Measurements from ENCODE around the gene NKAIN4. TPM values are rescaled to one million over a fixed set of nuclear protein-coding genes. Genes with fewer than 3 reads are reported as not detected.

Gene NKAIN4
- total RNA-seq, 2 experiments from 2014 or later = not detected

DNA sequence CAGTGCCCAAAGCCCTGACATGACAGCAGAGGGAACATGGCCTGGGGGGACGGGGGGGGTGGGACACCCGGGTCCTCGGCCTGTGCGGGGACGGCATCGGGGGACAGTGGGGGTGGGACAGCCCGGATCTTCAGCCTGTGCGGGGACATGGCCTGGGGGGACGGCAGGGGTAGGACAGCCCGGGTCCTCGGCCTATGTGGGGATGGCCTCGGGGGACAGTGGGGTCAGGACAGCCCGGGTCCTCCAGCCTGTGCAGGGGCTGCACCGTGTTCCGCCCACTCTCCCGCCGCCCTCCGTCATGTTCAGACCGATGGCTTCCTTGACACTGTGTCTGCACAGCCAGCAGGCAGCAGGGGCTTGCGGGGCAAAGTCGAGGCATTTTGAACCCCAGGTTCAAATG, 11.5 kb downstream of the NKAIN4 start:
- ChIA-PET POLR2A (no interaction called here), CTCF (no interaction called here)
- Mint-ChIP-seq H3K4me3 (no peak overlapping the region), H3K27me3 (peaks cover 4% of the 10 kb centered on the region), H3K27ac (no peak overlapping the region), H3K9me3 (no peaks in the 10 kb centered on the region), H3K4me1 (no peaks in the 10 kb centered on the region), H3K36me3 (ENCODE audit: low read depth) (no peaks in the 10 kb centered on the region)
- DNase-seq = no peak

DNA sequence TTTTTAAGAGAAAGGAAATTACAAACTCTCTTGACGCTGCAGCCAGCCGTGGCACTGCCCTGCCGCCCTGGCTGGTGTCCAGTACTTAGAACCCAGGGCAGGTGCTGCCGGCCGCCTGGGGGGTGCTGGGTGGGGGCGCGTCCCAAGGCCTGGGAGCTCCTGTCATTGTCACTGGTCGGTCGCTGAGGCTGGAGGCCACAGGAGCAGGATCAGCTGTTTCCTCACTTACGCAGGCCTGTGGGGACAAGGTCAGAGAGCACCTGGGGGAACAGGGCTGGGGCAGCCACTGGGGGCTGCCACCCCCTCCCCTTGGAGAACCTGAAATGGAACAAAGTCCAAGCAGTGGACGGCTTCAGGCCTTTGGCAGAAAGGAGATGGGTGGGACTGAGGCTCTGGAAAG, 13.0 kb downstream of the NKAIN4 start:
- Mint-ChIP-seq H3K4me1 (no peaks in the 10 kb centered on the region), H3K27ac (no peak overlapping the region), H3K36me3 (ENCODE audit: low read depth) (no peaks in the 10 kb centered on the region), H3K4me3 (no peak overlapping the region), H3K9me3 (no peaks in the 10 kb centered on the region), H3K27me3 (no peaks in the 10 kb centered on the region)
- ChIA-PET POLR2A (no interaction called here), CTCF (no interaction called here)
- no peak for DNase-seq

DNA sequence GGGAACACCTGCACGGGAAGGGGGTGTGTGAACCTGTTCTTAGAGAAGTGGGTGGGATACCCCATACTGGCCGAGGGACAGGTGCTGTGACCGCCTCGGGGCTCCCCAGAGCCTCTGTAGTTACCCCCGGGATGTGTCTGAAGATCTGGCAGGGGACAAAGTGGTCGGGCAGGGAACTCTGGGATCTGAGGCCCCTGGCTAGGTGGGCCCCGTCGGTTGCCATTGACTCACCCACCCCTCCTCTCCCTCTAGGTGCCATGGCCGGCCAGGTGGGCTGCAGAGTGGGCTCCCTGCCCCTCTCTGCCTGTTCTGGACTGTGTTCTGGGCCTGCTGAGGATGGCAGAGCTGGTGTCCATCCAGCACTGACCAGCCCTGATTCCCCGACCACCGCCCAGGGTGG, 14.3 kb downstream of the NKAIN4 start:
- no peak for DNase-seq
- Mint-ChIP-seq H3K36me3 (ENCODE audit: low read depth) (no peaks in the 10 kb centered on the region), H3K27ac (no peak overlapping the region), H3K4me1 (no peaks in the 10 kb centered on the region), H3K4me3 (no peak overlapping the region), H3K27me3 (peaks cover 1% of the 10 kb centered on the region), H3K9me3 (no peaks in the 10 kb centered on the region)
- POLR2A ChIA-PET = no interaction called here
- CTCF ChIA-PET = no interaction called here

DNA sequence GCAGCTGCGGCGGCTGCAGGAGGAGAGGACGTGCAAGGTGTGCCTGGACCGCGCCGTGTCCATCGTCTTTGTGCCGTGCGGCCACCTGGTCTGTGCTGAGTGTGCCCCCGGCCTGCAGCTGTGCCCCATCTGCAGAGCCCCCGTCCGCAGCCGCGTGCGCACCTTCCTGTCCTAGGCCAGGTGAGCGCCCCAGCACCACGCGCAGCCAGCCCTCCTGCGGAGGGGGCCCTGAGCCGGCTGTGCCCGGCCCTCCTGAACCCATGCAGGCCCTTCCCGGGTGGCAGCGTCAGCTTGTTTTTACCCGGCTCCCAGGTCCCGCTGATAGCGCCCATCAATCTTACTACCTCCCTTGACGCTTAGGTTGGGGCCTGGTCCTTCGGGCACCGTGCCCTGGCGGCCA, 14.8 kb downstream of the NKAIN4 start:
- Mint-ChIP-seq H3K4me3 (no peak overlapping the region), H3K4me1 (peaks cover 1% of the 10 kb centered on the region), H3K9me3 (no peaks in the 10 kb centered on the region), H3K27me3 (peaks cover 1% of the 10 kb centered on the region), H3K27ac (no peak overlapping the region), H3K36me3 (ENCODE audit: low read depth) (no peaks in the 10 kb centered on the region)
- DNase-seq = no peak
- ChIA-PET CTCF (no interaction called here), POLR2A (no interaction called here)

DNA sequence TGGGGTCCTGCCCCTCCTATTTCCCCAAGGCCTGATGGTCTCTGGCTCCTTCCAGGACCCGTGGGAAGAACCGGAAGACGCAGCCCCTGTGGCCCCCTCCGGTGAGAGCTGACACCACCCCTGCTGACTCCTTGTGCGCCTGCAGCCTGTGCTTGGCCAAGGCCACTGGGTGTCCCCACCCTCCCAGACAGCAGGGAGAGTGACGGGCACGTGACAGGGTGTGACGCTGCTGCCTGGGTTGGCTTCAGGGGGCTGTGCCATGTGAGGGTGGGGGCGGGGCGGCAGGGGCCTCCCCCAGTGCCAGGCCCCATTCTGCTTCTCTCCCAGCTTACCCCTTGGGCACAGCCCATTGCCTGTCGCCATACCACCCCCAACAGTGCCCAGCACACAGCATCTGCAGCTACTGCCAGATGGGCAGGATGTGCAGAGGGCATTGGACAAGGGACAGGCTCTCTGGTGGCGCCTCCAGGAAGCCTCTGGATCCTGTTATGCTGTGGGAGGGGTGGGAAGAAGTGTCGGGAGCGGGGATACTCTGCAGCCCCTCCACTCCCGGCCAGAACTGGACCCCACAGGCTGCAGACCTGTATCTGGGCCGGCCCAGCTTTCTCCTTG, 15.6 kb downstream of the NKAIN4 start:
- Mint-ChIP-seq H3K36me3 (ENCODE audit: low read depth) (no peaks in the 10 kb centered on the region), H3K27ac (no peak overlapping the region), H3K4me3 (no peak overlapping the region), H3K9me3 (no peaks in the 10 kb centered on the region), H3K27me3 (peaks cover 1% of the 10 kb centered on the region), H3K4me1 (peaks cover 1% of the 10 kb centered on the region)
- DNase-seq = no peak
- ChIA-PET POLR2A (no interaction called here), CTCF (interaction anchor here (1.1 kb wide), 1 partner anchor 15 kb away, joined by 4 read pairs; no protein-coding TSS in a partner anchor)

DNA sequence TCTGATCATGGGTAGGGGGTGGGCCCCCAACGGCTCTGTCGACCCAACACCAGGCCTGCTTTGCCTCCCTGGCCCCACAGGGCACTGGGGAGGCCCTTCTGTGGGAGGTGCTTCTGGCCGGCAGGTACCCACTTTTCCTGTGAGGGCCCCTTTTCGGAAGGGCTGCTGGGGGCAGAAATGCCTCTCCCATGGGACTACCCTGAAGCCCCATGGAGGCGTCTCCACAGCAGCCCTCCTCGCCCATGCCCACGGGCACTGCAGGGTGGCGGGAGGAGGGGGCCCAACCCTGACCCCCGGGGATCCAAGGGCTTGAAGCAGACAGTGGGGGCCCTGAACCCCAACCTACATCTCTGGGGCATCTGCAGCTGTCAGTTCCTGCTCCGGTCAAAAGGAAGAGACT, 16.2 kb downstream of the NKAIN4 start:
- Mint-ChIP-seq H3K4me3 (no peak overlapping the region), H3K4me1 (peaks cover 1% of the 10 kb centered on the region), H3K36me3 (ENCODE audit: low read depth) (no peaks in the 10 kb centered on the region), H3K9me3 (no peaks in the 10 kb centered on the region), H3K27me3 (peaks cover 1% of the 10 kb centered on the region), H3K27ac (no peak overlapping the region)
- DNase-seq = no peak
- ChIA-PET CTCF (interaction anchor here (1.1 kb wide), 1 partner anchor 14 kb away, joined by 4 read pairs; no protein-coding TSS in a partner anchor), POLR2A (no interaction called here)

DNA sequence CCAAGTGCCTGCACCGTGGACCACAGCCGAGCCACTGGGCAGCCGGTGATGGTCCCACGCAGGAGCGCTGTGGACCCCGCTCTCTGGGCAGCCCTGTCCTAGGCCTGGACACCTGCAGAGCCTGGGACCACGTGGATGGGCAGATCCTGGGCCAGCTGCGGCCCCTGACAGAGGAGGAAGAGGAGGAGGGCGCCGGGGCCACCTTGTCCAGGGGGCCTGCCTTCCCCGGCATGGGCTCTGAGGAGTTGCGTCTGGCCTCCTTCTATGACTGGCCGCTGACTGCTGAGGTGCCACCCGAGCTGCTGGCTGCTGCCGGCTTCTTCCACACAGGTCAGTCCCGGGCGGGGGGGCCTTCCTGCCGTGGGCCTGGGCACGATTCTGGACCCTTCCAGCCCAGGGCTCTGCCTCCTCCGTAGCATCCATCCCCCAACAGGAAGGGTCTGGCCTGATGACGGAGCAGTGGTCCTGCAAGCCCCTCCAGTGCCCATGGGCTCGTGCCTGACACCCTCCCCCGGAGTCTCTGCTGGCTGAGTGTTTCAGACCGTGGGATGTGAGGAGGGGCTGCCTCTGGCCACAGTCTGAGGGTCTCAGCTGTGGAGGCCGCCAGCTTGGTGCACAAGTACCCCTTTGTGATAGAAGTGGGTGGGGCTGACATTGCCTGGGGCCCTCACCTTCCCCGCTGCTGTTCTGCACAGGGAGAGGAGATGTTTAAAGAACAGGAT, 18.0 kb downstream of the NKAIN4 start:
- ChIA-PET CTCF (interaction anchor here (1.1 to 2.1 kb wide), 2 partner anchors 12 to 13 kb away, joined by 3 to 14 read pairs; no protein-coding TSS in a partner anchor), POLR2A (interaction anchor here (1.4 kb wide), 1 partner anchor 20 kb away, joined by 3 read pairs; the partner anchor contains the start of gene YTHDF1)
- H3K36me3 Mint-ChIP-seq (ENCODE audit: low read depth) = no peaks in the 10 kb centered on the region
- no peak for DNase-seq
- H3K9me3 Mint-ChIP-seq = no peaks in the 10 kb centered on the region
- H3K27me3 Mint-ChIP-seq = peaks cover 11% of the 10 kb centered on the region
- H3K4me1 Mint-ChIP-seq = peaks cover 1% of the 10 kb centered on the region
- H3K4me3 Mint-ChIP-seq = no peak overlapping the region
- no peak overlapping the region for H3K27ac Mint-ChIP-seq

DNA sequence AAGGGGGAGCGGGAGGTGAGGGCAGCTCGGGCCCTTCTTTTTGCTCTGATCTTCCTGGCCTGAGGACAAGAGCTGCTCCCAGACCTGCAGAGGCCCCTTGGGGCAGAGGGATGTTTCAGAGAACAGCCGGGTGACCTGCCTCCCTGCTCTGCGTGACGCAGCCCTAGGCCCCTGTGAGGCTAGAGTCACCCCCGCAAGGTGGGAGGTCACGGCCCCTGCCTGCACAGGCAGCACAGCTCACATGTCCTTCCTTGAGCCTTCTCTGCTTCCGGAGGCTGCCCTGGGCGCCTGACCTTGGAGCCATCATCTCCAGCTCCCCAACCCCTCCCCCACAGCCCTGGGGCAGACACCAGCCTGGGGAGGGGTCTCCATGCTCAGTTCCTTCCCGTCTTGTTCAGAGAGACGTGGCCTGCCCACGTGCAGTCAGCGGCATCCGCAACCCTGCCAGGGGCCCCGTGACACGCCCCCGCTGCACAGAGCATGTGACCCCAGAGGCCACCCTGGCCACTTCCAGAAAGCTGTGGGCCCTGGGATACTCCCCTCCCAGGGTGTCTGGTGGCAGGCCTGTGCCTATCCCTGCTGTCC, 18.8 kb downstream of the NKAIN4 start, which contains the start of gene BIRC7:
BIRC7 (plus strand) TSS at position 507 of the 585 bp plus-strand sequence. CDS start 192 bp downstream, outside the sequence.
- no peaks in the 10 kb centered on the region for H3K9me3 Mint-ChIP-seq
- no peak within 1 kb of the TSS for H3K27ac Mint-ChIP-seq
- no peak for DNase-seq
- no peak within 1 kb of the TSS for H3K4me3 Mint-ChIP-seq
- POLR2A ChIA-PET = interaction anchor here (1.4 kb wide), 1 partner anchor 19 kb away, joined by 3 read pairs; the partner anchor contains the start of gene YTHDF1
- H3K27me3 Mint-ChIP-seq = peaks cover 18% of the 10 kb centered on the region
- peaks cover 1% of the 10 kb centered on the region for H3K4me1 Mint-ChIP-seq
- no peaks in the 10 kb centered on the region for H3K36me3 Mint-ChIP-seq (ENCODE audit: low read depth)
- CTCF ChIA-PET = interaction anchor here (2.1 kb wide), 1 partner anchor 12 kb away, joined by 14 read pairs; no protein-coding TSS in a partner anchor

DNA sequence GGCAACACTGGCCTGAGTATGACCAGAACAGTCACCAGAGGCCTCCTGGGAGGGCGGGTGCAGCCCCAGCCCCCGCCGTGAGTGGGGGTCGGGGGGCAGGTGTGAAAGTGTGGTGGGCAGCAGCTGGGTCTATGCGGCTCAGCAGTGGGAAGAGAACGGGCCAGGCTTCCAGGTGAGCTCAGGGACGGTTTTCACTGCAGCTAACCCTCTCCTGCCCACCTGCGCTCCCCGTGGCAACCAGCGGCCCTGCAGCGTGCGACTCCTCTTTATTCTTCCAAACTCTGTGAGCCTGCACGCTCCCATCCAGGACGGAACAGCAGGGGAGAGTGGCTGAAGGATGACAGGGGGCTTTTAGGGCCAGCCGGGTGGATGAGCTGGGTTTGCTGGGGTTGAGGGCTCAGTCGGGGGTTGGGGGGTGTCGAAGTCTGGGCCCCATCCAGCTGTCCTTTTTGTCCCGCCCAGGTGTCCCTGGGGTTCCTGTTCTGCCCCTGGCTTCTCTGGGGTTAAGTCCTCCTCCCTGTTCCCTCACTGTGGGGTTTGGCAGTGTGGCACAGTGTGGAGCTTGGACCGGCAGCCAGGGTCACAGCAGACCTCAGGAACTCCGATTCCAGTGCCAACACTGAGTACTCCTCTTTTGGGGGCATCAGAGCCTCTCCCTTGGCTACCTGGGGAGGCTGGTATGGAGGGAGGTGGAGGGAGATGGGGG, 19.4 kb downstream of the NKAIN4 start:
- H3K36me3 Mint-ChIP-seq (ENCODE audit: low read depth) = no peaks in the 10 kb centered on the region
- DNase-seq = no peak
- no peak overlapping the region for H3K4me3 Mint-ChIP-seq
- peaks cover 1% of the 10 kb centered on the region for H3K4me1 Mint-ChIP-seq
- POLR2A ChIA-PET = interaction anchor here (1.0 kb wide), 1 partner anchor 20 kb away, joined by 3 read pairs; no protein-coding TSS in a partner anchor
- H3K9me3 Mint-ChIP-seq = no peaks in the 10 kb centered on the region
- CTCF ChIA-PET = interaction anchor here (2.1 kb wide), 1 partner anchor 11 kb away, joined by 14 read pairs; no protein-coding TSS in a partner anchor
- no peak overlapping the region for H3K27ac Mint-ChIP-seq
- peaks cover 24% of the 10 kb centered on the region for H3K27me3 Mint-ChIP-seq

DNA sequence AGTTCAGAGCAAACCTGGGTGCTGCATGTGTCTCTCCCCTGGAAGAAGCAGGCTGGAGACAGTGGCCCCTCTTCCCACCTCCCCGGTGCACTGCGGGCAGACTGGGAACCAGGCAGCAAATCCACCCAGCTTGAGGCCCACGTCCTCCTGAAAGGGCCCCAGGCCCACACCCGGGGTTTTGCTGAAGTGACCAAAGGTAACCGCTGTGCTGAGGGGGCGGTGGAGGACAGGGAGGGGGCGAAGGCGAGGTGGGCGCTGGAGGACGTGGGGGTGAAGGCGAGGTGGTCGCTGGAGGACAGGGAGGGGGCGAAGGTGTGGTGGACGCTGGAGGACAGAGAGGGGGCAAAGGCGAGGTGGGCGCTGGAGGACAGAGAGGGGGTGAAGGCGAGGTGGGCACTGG, 20.3 kb downstream of the NKAIN4 start:
- POLR2A ChIA-PET = no interaction called here
- H3K27me3 Mint-ChIP-seq = peaks cover 31% of the 10 kb centered on the region

DNA sequence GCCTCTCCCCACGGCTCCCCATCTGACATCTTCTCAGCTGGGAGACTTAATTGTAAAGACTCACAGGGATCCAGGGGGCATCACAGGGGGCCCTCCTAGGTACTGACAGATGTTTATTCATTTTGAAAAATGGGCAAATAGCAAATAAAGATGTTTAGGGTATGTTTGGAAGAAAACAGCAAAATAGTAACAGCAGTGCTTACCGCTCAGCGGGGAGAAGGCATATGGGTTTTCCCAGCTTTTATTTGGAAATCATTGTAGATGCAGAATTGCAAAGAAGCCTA, 21.3 kb downstream of the NKAIN4 start:
- POLR2A ChIA-PET = no interaction called here
- no peak overlapping the region for H3K27ac Mint-ChIP-seq
- CTCF ChIA-PET = interaction anchor here (1.0 kb wide), 1 partner anchor 10 kb away, joined by 4 read pairs; no protein-coding TSS in a partner anchor
- peaks cover 1% of the 10 kb centered on the region for H3K4me1 Mint-ChIP-seq
- H3K36me3 Mint-ChIP-seq (ENCODE audit: low read depth) = no peaks in the 10 kb centered on the region
- H3K9me3 Mint-ChIP-seq = no peaks in the 10 kb centered on the region
- H3K4me3 Mint-ChIP-seq = no peak overlapping the region
- no peak for DNase-seq
- peaks cover 35% of the 10 kb centered on the region for H3K27me3 Mint-ChIP-seq

More for the DNA sequence above, 20.3 kb downstream of the NKAIN4 start:
- CTCF ChIA-PET = interaction anchor here (1.0 kb wide), 1 partner anchor 11 kb away, joined by 4 read pairs; no protein-coding TSS in a partner anchor
- no peak for DNase-seq
- Mint-ChIP-seq H3K4me1 (peaks cover 1% of the 10 kb centered on the region), H3K9me3 (no peaks in the 10 kb centered on the region), H3K4me3 (no peak overlapping the region), H3K36me3 (ENCODE audit: low read depth) (no peaks in the 10 kb centered on the region), H3K27ac (no peak overlapping the region)

DNA sequence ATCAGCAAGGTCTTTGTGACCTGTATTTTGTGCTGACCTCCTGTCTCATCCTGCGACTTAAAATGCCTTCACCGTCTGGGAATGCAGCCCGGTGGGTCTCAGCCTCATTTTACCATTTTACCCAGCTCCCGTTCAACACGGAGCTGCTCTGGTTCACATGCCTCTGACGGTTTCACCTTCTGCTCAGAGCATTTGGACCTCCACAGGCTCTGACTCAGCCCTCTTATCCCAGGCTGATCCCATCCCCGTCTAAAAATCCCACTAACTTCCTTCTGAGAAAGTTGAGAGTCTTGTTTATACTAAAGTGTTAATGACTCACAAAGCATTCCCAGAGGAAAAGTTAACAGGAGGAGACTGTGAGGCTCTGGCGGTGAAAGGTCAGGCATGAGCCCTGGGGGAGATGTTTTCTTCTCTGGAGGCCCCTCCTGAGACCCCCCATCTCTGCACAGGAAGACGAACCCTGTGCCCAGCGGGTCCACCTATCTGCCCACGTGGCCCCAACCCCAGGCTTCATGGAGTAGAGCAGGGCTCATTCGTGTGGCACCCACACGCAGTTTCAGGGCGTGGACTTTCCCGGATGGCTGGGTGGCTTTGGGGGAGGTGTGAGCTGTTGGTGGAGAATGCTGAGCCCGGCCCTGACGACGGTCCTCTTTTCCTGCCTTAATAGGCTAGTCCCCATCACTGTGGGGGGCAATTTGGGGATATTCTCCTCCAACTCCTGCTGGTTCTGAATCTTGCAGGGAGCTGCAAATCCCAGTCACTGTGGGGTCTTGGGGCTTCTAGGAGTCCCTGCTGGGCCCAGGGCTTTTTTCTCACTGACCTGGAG, 21.8 kb downstream of the NKAIN4 start:
- ChIA-PET POLR2A (no interaction called here), CTCF (interaction anchor here (1.0 kb wide), 1 partner anchor 10 kb away, joined by 4 read pairs; no protein-coding TSS in a partner anchor)
- H3K27ac Mint-ChIP-seq = no peak overlapping the region
- peaks cover 35% of the 10 kb centered on the region for H3K27me3 Mint-ChIP-seq
- H3K4me1 Mint-ChIP-seq = peaks cover 1% of the 10 kb centered on the region
- no peak overlapping the region for H3K4me3 Mint-ChIP-seq
- no peaks in the 10 kb centered on the region for H3K9me3 Mint-ChIP-seq
- no peak for DNase-seq
- H3K36me3 Mint-ChIP-seq (ENCODE audit: low read depth) = no peaks in the 10 kb centered on the region
